Suprapubic skin (tissue), 3 donors: ENCODE measurements around the gene LRIG1.

Source experiments
- EP300 ChIP-seq: sonication (generic); formaldehyde crosslinking; IDR thresholded peaks from one replicate; pipeline ENCODE4 v1.6.1; 2017; ENCODE audit warnings: antibody characterized with exemption
- POLR2A ChIP-seq, 2 donors: fragments of 450-650 bp; IDR thresholded peaks; one replicate each; pipeline ENCODE4 v1.6.1; 2017; ENCODE audit warnings: antibody characterized with exemption in 2 of 2, mild to moderate bottlenecking in 2 of 2, moderate library complexity in 2 of 2
- TF ChIP-seq, protein P1 (sequence below), 2 donors: fragments of 200-600 bp in 1 of 2; fragments of 450-650 bp in 1 of 2; sonication (generic) in 1 of 2; IDR thresholded peaks; one replicate each; pipeline ENCODE4 v1.5.1; 2016 to 2019; ENCODE audit warnings: antibody characterized with exemption in 2 of 2, mild to moderate bottlenecking in 1 of 2, moderate library complexity in 1 of 2

GRCh38 chr3:66497985-66498671 is 2.7 kb downstream of the LRIG1 start:
- TF ChIP-seq, protein P1, sequence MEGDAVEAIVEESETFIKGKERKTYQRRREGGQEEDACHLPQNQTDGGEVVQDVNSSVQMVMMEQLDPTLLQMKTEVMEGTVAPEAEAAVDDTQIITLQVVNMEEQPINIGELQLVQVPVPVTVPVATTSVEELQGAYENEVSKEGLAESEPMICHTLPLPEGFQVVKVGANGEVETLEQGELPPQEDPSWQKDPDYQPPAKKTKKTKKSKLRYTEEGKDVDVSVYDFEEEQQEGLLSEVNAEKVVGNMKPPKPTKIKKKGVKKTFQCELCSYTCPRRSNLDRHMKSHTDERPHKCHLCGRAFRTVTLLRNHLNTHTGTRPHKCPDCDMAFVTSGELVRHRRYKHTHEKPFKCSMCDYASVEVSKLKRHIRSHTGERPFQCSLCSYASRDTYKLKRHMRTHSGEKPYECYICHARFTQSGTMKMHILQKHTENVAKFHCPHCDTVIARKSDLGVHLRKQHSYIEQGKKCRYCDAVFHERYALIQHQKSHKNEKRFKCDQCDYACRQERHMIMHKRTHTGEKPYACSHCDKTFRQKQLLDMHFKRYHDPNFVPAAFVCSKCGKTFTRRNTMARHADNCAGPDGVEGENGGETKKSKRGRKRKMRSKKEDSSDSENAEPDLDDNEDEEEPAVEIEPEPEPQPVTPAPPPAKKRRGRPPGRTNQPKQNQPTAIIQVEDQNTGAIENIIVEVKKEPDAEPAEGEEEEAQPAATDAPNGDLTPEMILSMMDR (IDR thresholded peaks at IDR 0.05), result no peak
- TF ChIP-seq POLR2A (IDR thresholded peaks at IDR 0.05), result no peak
- TF ChIP-seq EP300, result no peak
